Kasumi-1 (cell line): ENCODE measurements around the gene SLC66A1.
A peak's percentile ranks its signal among the peaks of the same experiment; 100 is the strongest.
"Not testable (repeated sequence)": the region's sequence is repeated elsewhere in the genome, so short reads cannot be mapped to it uniquely, and the experiment has no call there.

Experiments used
- DNase-seq, 2 experiments: peaks; one replicate each; lab custom pipeline; 2025; lab: John Stamatoyannopoulos, UW

Gene SLC66A1, protein sequence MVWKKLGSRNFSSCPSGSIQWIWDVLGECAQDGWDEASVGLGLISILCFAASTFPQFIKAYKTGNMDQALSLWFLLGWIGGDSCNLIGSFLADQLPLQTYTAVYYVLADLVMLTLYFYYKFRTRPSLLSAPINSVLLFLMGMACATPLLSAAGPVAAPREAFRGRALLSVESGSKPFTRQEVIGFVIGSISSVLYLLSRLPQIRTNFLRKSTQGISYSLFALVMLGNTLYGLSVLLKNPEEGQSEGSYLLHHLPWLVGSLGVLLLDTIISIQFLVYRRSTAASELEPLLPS

DNA sequence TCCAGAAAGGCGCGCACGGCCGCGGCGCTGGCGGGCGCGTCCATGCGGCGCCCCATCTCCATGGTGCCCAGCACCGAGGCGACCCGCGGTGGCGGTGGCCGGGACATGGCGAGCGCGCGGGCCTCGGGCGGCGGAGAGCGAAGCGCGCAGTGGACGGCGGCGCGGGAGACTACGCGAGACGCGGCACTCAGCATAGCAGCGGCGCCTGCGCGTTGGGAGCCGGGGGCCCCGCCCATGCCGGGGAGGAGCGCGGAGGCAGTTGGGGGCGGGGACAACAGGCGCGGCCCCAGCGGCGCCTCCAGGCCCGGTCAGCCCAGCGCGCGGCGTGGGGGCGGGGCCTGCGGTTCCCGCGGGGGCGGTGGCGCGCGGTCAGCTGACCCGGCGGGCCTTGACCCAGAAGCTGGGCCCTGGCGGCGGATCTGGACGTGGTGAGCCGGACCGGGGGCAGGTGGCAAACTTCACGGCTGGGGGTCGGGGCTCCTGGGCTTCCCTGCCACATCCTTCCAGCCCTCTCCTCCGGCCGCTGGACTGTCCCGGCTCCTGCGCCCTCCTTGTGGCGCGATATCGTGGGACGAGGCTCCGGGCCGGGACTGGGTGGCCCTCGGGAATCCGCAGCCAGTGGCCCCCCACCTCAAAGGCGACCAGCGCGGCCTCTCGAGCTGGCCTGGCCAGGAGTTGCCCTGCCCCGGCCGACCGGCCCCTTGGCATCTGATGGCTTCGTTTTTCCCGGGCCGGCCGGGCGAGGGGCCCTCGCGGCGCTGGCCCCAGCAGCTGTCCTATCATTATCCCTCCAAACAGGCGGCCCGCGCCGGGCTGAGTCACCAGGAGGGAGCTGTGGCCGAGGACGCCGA is at the start of gene SLC66A1, which contains the start of gene AKR7A2:
TSS of gene SLC66A1 (plus strand) at position 396 of the 851 bp plus-strand sequence. CDS start 5,352 bp downstream, outside the sequence.
TSS of gene AKR7A2 (minus strand) at position 214 of the 851 bp plus-strand sequence. CDS start at position 194, 20 bp downstream.
- DNase-seq, result peak; percentile 61 to 78

DNA sequence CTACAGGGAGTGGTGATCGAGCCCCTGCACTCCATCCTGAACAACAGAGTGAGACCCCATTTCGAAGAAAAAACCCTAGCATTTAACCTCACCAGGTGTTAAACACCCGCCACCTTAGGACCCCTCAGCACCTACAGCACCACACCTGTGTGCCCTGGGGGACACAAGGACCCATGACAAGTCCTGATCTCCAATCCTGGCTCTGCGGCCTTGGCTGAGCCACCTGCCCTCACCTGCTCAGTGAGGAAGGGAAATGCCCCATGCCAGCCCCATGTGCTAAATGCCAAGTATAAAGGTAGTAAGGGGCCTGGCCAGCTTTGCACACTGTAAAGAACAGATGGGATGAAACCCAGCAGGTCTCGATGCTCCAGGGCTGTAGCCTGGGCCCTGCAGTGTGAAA is 49.4 kb upstream of the SLC66A1 start:
- DNase-seq, result no peak

DNA sequence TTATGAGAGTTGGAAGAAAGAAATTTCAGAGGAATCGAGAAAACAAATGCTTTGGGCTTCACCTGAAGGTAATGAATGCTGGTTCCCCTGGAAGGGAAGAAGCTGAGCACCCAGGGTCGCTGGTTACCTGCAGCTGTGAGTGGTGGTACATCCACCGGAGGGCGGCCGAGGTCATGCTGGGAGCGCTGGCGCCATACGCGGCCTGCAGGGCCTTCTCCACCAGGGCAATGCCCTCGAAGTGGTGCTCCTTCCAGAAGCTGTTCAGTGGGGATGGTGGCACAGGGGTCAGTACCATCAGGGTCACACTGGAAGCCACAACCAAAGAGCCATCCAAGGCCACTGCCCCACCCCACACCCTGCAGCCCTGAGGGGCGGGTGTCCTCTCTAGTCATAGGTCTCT is 43.7 kb upstream of the SLC66A1 start:
- no peak for DNase-seq

DNA sequence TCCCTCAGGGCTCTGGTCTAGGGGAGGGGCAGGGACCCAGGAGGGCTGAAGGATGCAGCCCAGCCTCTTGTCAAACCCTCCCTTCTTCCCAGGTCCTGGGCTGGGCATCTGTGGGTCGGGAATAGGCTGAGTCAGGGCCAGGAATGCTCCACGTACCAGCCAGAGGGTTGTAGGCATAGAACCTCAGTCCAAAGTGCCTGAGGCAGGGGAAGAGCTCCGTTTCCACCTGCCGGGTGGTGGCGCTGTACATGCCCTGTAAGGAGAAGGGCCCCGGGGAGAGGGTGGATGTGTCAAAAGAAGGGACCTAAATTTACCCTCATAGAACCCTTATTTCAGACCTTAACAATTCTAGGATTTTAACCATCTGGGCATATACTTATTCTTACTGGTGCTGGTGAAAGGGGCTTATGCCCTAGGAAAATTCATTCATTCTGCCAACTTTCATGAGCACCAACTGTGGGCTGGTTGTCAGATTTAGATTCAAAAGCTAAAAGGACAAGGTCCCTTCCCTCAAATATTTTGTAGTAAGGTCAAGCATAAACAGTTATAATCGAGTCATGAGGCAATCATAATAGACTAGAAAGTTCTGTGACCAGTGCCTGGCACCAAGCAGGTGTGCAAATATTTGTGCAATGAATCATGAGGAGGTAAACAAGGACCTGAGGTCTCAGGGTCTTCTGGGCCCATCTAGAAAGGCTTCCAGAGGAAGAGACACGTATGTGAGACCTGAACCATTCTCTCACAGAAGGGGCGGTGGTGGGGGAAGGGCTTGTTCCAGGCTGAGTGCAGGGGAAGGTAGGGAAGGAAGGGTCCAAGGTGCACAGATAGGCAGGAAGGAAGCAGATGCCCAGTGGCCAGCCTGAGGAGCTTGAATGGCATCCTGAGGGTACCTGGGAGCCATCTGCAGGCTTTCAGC is 42.4 kb upstream of the SLC66A1 start:
- DNase-seq, result not testable (repeated sequence)

DNA sequence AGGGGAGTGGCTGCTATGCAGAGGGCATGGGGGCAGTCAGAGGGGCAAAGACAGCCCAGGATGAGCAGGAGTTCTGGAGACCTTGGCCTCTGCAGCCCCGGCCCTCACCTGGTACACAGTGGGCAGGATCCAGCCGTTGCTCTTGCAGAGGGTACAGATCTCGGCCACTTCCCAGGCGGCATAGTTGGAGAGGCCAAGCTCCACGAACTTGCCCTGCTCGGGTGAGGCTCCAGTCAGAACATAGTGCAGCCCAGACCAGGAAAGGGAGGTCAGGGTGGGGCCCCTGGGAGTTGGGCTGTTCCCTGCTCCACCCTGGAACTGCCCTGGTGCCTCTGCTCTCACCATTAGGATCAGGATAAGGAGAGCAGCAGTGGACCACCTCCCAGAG is 41.8 kb upstream of the SLC66A1 start:
- DNase-seq, result not testable (repeated sequence)

DNA sequence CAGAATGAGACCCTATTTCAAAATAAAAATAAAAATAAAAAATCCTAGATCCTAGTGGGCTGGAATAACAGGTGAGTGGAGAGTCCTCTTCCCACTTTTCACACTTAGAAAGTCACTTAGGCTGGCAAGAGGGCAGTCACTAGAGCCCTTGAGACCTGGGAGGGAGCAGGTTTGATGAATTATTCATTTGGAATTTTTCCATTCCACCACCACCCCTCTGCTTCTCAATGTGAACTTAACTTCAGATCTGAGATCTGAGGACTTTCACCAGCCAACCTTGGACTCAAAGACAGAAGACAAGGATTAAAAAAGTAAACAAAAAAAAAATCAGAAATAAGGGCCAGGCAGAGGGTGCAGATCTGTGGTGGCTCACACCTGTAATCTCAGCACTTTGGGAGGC is 40.1 kb upstream of the SLC66A1 start:
- DNase-seq, result no peak

DNA sequence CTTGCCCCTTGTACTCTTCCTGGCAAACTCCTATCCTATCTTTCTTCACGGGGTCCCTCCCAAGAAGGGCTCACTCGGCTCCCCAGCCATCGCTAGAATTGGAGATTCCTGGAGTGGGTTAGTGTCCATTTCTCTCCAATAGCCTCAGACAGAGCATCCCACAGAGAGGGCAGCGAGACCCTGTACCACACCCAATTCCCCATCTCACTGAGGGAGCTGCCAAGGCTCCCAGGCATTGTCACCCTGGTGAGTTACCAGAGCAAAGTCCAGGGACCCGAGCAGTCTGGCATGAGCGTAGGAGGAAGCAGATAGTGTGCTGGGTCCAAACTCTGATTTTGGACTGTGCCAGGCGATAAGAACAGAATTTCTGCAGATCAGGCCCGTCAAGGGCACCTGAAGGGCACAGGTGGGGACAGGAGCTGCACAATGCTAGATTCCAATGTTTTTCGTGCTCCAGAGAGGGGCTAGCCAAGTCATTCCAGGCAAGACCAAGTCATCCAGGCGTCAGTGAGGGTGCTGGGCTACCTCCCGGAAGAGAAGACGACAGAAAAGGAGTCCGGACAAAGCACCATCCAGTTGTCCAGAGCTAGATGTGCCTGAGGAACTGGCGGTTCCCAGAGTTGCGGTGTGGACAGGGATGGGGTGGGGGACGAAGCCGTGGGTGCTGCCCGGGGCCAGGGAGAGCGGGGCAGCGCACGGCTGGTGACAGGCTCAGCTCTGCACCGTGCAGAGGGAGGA is 38.9 kb upstream of the SLC66A1 start:
- DNase-seq, result no peak

DNA sequence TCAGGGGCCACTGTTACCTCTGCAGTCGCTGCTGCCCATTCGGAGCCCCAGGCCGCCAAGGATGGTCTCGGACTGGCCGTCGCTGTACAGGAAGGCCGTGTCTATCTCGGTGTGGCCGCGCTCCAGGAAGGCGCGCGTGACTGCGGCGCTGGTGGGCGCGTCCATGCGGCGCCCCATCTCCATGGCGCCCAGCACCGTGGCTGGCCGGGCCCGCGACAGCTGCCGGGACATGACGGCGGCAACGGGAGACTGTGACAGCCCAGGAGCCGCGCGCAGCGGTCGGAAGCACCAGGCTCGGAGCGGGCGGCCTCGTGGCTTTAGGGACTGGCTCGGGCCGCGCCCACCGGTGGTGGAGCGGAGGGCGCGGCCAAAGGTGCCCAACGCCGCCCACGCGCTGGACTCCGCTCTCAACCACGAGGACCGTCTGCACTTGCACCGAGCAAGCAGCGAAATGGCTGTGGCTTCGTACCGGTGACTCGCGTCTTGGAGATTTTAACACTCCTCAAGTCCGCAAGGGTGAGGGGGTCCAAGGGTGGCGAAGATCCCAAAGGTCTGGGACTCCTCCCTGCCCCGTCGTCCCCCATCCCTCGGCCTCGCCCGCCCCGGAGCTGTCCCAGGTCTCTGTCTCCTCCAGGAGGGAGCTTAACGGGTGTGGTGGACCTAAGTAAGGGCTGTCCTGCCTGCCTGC is 38.1 kb upstream of the SLC66A1 start:
- DNase-seq, result not testable (repeated sequence)

DNA sequence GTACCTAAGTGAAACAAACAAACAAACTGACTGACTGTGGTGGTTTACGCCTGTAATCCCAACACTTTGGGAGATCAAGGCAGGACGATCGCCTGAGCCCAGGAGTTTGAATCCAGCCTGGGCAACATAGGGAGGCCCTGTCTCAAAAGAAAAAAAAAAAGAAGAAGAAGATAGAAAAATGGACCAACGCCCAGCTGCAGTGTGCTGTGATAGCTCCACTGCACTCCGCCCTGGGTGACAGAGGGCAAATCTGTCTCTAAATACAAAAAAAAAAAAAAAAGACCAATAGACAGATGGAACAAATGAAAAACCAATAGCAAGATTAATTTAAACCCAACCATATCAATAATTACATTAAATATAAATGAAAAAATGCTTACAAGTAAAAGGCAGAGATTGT is 37.5 kb upstream of the SLC66A1 start:
- DNase-seq, result no peak

DNA sequence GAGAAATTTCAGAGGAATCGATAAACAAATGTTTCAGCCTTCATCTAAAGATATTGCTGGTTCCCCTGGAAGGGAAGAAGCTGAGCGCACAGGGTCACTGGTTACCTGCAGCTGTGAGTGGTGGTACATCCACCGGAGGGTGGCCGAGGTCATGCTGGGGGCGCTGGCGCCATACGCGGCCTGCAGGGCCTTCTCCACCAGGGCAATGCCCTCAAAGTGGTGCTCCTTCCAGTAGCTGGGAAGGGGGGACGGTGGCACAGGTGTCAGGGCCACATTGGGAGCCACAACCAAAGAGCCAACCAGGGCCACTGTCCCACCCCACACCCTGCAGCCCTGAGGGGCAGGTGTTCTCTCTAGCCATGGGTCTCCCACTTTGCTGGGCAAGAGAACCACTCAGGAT is 28.2 kb upstream of the SLC66A1 start:
- no peak for DNase-seq

DNA sequence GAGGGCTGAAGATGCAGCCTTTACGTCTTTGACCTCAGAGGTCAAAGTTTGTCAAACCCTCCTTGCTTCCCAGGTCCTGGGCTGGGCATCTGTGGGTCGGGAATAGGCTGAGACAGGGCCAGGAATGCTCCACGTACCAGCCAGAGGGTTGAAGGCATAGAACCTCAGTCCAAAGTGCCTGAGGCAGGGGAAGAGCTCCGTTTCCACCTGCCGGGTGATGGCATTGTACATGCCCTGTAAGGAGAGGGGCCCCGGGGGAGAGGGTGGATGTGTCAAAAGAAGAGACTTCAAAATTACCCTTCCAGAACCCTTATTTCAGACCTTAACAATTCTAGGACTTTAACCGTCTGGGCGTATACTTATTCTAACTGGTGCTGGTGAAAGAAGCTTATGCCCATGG is 27.2 kb upstream of the SLC66A1 start:
- no peak for DNase-seq

DNA sequence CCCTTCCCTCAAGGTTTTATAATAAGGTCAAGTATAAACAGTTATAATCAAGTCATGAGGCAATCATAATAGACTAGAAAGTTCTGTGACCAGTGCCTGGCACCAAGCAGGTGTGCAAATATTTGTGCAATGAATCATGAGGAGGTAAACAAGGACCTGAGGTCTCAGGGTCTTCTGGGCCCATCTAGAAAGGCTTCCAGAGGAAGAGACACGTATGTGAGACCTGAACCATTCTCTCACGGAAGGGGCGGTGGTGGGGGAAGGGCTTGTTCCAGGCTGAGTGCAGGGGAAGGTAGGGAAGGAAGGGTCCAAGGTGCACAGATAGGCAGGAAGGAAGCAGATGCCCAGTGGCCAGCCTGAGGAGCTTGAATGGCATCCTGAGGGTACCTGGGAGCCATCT is 26.8 kb upstream of the SLC66A1 start:
- DNase-seq, result not testable (repeated sequence)

DNA sequence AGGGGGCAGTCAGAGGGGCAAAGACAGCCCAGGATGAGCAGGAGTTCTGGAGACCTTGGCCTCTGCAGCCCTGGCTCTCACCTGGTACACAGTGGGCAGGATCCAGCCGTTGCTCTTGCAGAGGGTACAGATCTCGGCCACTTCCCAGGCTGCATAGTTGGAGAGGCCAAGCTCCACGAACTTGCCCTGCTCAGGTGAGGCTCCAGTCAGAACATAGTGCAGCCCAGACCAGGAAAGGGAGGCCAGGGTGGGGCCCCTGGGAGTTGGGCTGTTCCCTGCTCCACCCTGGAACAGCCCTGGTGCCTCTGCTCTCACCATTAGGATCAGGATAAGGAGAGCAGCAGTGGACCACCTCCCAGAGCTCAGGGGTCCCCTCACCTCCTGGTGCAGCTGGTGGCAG is 26.3 kb upstream of the SLC66A1 start:
- DNase-seq, result not testable (repeated sequence)

DNA sequence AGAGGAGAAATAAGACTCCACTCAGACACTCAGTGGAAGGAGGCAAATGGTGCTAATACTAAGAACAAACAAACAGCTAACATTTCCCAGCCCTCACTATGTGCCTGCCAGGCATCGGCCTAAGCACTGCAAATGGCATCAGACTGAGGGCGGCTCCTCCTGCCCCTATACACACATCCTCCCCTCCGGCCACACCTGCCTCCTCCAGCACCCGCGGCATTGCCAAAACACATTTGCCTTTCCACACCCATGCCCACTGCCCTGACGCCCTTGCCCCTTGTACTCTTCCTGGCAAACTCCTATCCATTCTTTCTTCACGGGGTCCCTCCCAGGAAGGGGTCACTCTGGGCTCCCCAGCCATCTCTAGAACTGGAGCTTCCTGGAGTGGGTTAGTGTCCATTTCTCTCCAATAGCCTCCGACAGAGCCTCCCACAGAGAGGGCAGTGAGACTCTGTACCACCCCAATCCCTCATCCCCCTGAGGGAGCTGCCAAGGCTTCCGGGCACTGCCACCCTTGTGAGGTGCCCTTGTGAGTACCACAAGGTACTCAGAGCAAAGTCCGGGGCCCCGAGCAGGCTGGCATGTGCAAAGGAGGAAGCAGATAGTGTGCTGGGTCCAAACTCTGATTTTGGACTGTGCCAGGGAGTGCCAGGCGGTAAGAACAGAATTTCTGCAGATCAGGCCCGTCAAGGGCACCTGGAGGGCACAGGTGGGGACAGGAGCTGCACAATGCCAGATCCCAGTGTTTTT is 24.5 kb upstream of the SLC66A1 start:
- DNase-seq, result no peak

DNA sequence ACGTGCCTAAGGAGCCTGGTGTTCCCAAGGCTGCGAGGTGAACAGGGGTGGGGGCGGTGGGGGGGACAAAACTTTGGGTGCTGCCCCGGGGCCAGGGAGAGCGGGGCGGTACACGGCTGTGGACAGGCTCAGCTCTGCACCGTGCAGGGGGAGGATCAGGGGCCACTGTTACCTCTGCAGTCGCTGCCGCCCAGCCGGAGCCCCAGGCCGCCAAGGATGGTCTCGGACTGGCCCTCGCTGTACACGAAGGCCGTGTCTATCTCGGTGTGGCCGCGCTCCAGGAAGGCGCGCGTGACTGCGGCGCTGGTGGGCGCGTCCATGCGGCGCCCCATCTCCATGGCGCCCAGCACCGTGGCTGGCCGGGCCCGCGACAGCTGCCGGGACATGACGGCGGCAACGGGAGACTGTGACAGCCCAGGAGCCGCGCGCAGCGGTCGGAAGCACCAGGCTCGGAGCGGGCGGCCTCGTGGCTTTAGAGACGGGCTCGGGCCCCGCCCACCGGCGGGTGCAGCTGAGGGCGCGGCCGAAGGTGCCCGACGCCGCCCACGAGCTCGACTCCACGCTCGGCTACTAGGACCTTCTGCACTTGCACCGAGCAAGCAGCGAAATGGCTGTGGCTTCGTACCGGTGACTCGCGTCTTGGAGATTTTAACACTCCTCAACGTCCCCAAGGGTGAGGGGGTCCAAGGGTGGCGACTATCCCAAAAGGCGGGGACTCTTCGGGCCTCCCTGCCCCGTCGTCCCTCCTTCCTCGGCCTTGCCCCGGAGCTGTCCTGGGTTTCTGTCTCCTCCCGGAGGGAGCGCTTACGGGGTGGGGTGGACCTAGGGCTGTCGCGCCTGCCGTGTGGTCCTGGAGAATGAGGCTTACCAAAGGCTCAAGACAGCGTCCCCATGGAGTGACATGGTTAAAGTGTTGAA is 23.5 kb upstream of the SLC66A1 start, which contains the start of gene AKR7A3:
TSS of gene AKR7A3 (minus strand) at position 447 of the 918 bp plus-strand sequence. CDS start at position 386, 61 bp downstream.
- DNase-seq, result not testable (repeated sequence)

DNA sequence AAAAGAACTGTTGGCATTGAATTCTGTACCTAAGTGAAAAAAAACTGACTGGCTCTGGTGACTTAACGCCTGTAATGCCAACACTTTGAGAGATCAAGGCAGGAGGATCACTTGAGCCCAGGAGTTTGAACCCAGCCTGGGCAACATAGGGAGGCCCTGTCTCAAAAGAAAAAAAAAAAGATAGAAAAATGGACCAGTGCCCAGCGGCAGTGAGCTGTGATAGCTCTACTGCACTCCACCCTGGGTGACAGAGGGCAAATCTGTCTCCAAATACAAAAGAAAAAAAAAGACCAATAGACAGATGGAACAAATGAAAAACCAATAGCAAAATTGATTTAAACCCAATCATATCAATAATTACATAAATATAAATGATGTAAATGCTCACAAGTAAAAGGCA is 22.9 kb upstream of the SLC66A1 start:
- DNase-seq, result no peak

DNA sequence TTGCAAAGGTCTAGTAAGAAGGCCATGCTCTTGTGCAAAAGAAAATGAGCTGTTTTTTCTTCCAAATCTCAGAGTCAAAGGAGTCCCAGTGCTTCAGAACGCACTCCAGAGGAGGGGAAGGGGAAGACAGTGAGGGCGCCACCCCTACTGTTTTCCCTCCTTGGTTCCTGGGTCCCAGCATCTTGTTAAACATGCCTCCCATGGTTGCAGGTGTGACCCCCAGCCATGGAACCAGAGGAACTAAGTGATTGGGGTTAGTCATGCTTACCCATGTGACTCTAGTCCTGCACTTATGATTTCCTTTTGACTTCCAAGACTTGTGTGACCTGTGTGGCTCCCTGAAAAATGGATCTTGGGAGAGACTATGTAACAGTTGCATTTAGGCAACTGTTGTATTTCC is 17.5 kb upstream of the SLC66A1 start:
- DNase-seq, result no peak

DNA sequence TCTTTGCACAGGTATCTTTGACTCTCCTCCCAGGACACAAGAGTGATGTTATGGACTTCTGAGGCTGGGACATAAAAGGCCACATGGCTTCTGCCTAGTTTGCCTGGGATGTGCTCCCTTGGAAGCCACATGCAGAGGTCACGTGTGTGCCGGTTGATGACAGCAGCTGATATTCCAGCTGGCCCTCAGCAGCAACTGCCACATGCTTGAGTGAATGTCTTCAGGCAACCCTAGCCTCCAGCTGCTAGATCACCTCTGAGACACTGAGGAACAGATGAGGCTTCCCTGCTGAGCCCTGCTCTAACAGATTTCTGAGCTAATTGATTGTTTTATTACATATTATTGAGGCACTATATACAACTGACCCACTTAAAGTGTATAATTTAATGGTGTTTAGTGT is 11.9 kb upstream of the SLC66A1 start:
- DNase-seq, result no peak

DNA sequence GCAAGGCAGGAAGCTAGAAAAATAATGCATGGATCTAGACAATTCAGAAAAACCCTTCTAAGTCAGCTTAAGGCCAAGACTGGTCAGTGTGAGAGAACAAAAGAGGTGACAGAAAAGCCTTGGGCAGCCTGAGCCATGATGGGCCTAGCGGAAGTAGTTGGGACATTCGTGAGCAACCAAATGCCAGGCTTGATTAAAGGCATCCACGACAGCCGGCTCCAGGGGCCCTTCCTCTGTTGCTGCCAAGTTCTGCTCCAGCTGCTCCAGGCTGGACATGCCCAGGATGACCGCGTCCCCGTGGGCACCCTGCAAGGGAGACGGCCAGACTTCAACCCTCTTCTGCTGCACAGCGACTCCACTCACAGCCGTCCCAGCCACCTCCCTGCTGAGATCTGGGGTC is 8.0 kb upstream of the SLC66A1 start:
- not testable (repeated sequence) for DNase-seq
